Aorta (tissue), 5 donors: ENCODE measurements around the gene PRH1. TPM values are rescaled to one million over a fixed set of nuclear protein-coding genes. Genes with fewer than 3 reads are reported as not detected.

Experiments used
- ATAC-seq: fragments of 200-7000 bp; cut with Tn5 transposase; one replicate; pipeline ENCODE4 v1.9.1; 2022; ENCODE audit warnings: moderate library complexity; ENCODE audit not compliant: low FRiP score
- DNase-seq, 2 donors: peaks; one replicate each; pipeline ENCODE4 v3.0.0-alpha.2; 2020
- H3K27ac ChIP-seq, 2 donors: one replicate each; pipeline ENCODE4 v1.5.1; 2013; ENCODE audit warnings: low read length in 2 of 2, mild to moderate bottlenecking in 2 of 2, moderate library complexity in 2 of 2, control low read depth in 1 of 2, inconsistent platforms in 1 of 2, low read depth in 1 of 2
- H3K27me3 ChIP-seq, 2 donors: one replicate each; pipeline ENCODE4 v1.6.1; 2013; ENCODE audit warnings: control low read depth in 1 of 2, low read length in 1 of 2, mild to moderate bottlenecking in 1 of 2, moderate library complexity in 1 of 2; ENCODE audit not compliant: insufficient read depth in 2 of 2, control insufficient read depth in 1 of 2
- H3K36me3 ChIP-seq, 2 donors: one replicate each; pipeline ENCODE4 v1.6.1; 2013; ENCODE audit warnings: control low read depth in 1 of 2, low read length in 1 of 2, mild to moderate bottlenecking in 1 of 2; ENCODE audit not compliant: insufficient read depth in 2 of 2, control insufficient read depth in 1 of 2
- H3K4me1 ChIP-seq, 2 donors: one replicate each; pipeline ENCODE4 v1.6.1; 2013; ENCODE audit warnings: low read length in 2 of 2, control low read depth in 1 of 2, mild to moderate bottlenecking in 1 of 2, moderate library complexity in 1 of 2; ENCODE audit not compliant: insufficient read depth in 2 of 2, control insufficient read depth in 1 of 2
- H3K4me3 ChIP-seq, 2 donors: one replicate each; pipeline ENCODE4 v1.5.1; 2013; ENCODE audit warnings: low read length in 2 of 2, control low read depth in 1 of 2, mild to moderate bottlenecking in 1 of 2
- H3K9me3 ChIP-seq: one replicate; pipeline ENCODE4 v1.6.1; 2013; ENCODE audit warnings: mild to moderate bottlenecking, low read length; ENCODE audit not compliant: control insufficient read depth
- WGBS, 2 donors: extraction: QIAGEN DNeasy Blood & Tissue Kit; methylation state at CpG; one replicate each; pipeline ENCODE4 v1.1.7; 2013; 5-methylcytosine and 5-hydroxymethylcytosine counted together
- intact Hi-C, 2 donors: fragments of 100-400 bp; cut with DNase I; formaldehyde crosslinking; loops; one replicate each; pipeline versions ENCODE4 v1.14.2 to v1.15.0; 2022
- long read RNA-seq, 2 donors: library from polyadenylated mRNA; unstranded; transcript quantifications; one replicate each; pipeline ENCODE4 v2.0.0, GENCODE V29; 2020 to 2021
- polyA plus RNA-seq, 2 donors: library from polyadenylated mRNA; stranded (reverse); fragments of 200-250 nt; gene quantifications; one replicate each; pipeline ENCODE4 v1.2.3, GENCODE V29; 2013
- total RNA-seq, 2 donors: library from RNA; stranded (reverse); fragmentation: NEBNext Ultra II Directional; extraction: Animal tissue kit (Norgen Biotek cat#: 25700); gene quantifications; one replicate each; pipeline ENCODE4 v1.2.1, GENCODE V29; 2021
- donor health status: healthy with polysubstance abuse.
- donor health status: Bipolar disorder and iron deficiency.
- donor health status: DM: no; HTN: no; CAD: no.
- donor health status: DM: no; HTN: no; CAD: no.
- donor health status: DM: yes; HTN: yes; CAD: no.

The PRH1 gene
- total RNA-seq = 10 to 100 TPM; 18.4 to 33.0 TPM
- under 1 TPM in 1 of 2 donors, not detected in 1; 0.67 TPM for polyA plus RNA-seq
- long read RNA-seq, donor 1 = 0 reads
- long read RNA-seq, donor 2, partial matches to known transcripts = 1 of 4 reads
- long read RNA-seq, donor 2, other reads (novel, unspliced or antisense) = 3 of 4 reads

DNA sequence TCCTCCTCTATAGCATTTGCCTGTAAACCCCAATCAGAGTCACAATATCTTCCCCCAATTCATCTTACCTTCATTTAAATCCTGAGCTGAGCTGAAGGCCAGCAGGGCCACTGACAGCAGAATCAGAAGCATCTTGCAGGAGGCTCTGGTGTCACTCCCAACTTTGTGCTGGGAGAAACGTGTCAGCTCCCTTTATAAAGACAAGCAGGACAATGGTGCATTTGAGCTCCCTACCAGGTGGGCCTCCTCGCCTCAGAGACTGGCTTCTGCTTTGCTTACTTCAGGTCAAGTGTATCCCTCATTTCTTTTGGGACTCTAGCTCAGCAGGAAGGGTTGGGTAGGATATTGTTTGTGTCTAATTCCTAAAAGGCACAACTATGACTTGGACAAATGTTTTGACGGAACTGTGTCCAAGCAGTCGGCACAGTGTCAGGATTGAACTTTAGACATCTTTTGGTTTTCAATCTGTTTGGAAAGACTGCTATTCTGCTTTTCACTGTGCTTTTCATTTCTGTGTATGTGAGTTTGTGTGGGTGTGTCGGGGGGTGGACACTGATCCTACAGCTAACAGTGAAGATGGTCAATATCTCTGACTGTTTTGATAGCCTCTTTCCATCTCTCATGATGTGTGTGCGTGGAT, at the start of gene PRH1:
Gene PRH1, minus strand, starts transcription at position 170 of the 640 bp plus-strand sequence. Its CDS starts 38 bp downstream, at position 132.
- no peak within 1 kb of the TSS for H3K27ac ChIP-seq
- ATAC-seq = no peak

DNA sequence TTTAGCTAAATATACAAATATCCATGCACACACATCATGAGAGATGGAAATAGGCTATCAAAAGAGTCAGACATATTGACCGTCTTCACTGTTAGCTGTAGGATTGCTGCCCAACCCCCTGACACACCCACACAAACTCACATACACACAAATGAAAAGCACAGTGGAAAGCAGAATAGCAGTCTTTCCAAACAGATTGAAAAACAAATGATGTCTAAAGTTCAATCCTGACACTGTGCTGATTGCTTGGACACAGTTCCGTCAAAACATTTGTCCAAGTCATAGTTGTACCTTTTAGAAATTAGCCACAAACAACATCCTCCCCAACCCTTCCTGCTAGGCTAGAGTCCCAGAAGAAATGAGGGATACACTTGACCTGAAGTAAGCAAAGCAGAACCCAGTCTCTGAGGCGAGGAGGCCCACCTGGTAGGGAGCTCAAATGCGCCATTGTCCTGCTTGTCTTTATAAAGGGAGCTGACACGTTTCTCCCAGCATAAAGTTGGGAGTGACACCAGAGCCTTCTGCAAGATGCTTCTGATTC, 44.8 kb upstream of the PRH1 start, which contains the start of gene PRH2:
Gene PRH2, plus strand, starts transcription at position 491 of the 541 bp plus-strand sequence. Its CDS starts 38 bp downstream, at position 529.
- no peak within 1 kb of the TSS for H3K4me3 ChIP-seq
- H3K27ac ChIP-seq = no peak within 1 kb of the TSS
- DNase-seq (no peak), ATAC-seq (no peak)
- intact Hi-C loops = no loop called here
- no peaks in the 10 kb centered on the region for H3K9me3 ChIP-seq
- H3K4me1 ChIP-seq = no peaks in the 10 kb centered on the region
- no peaks in the 10 kb centered on the region for H3K27me3 ChIP-seq
- 93 to 96% methylated on average over 5 of the region's 5 CpGs for WGBS, 2 donors
- no peaks in the 10 kb centered on the region for H3K36me3 ChIP-seq

More for the DNA sequence above, at the start of gene PRH1:
- Histone ChIP-seq H3K4me3 (no peak within 1 kb of the TSS), H3K4me1 (no peaks in the 10 kb centered on the region), H3K36me3 (no peaks in the 10 kb centered on the region), H3K9me3 (no peaks in the 10 kb centered on the region), H3K27me3 (no peaks in the 10 kb centered on the region)
- WGBS, 2 donors = 94% methylated on average over 6 of the region's 6 CpGs
- intact Hi-C loops = no loop called here
- DNase-seq = no peak

DNA sequence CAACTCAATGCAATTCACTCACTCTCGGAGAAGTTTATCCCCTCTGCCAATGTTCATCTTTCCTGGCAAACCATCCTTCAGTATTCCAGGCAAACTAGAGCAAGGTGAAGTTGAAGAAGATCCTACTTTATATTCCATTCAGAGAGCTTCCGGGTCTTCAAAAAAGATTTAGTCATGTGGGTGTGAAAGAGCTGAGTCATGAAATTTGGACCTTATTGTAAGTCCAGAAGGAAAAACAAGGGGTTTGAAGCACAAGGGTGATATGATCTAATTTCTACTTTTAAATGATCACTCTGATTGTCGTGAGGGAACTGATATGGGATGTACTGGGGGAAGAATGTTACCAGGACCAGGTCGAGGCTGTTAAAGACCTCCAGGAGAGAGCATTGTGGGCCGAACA, 42.2 kb upstream of the PRH1 start:
- Histone ChIP-seq H3K4me3 (no peak overlapping the region), H3K4me1 (no peaks in the 10 kb centered on the region), H3K27me3 (no peaks in the 10 kb centered on the region), H3K9me3 (no peaks in the 10 kb centered on the region), H3K36me3 (no peaks in the 10 kb centered on the region), H3K27ac (no peak overlapping the region)
- DNase-seq = no peak
- intact Hi-C loops = no loop called here
- no peak for ATAC-seq
- WGBS, 2 donors = 87 to 95% methylated on average over 5 of the region's 5 CpGs

DNA sequence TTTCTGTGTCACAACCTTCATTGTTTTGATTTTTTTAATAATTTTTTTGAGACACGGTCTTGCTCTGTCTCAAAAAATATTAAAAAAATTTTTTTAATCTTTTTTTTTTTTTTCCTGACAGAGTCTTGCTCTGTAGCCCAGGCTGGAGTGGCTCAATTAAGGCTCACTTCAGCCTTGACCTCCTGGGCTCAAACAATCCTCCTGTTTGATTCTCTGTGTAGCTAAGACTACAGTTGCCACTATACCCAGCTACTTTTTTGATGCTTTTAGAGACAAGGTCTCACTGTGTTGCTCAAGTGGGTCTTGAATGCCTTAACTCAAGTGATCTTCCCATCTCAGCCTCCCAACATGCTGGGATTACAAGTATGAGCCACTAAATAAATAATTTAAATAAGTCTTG, 35.8 kb upstream of the PRH1 start:
- Histone ChIP-seq H3K27me3 (no peaks in the 10 kb centered on the region), H3K36me3 (no peaks in the 10 kb centered on the region), H3K4me3 (no peak overlapping the region), H3K4me1 (no peaks in the 10 kb centered on the region), H3K9me3 (no peaks in the 10 kb centered on the region), H3K27ac (no peak overlapping the region)
- 81 to 86% methylated on average over 1 of the region's 1 CpG for WGBS, 2 donors
- ATAC-seq (no peak), DNase-seq (no peak)
- intact Hi-C loops = no loop called here

DNA sequence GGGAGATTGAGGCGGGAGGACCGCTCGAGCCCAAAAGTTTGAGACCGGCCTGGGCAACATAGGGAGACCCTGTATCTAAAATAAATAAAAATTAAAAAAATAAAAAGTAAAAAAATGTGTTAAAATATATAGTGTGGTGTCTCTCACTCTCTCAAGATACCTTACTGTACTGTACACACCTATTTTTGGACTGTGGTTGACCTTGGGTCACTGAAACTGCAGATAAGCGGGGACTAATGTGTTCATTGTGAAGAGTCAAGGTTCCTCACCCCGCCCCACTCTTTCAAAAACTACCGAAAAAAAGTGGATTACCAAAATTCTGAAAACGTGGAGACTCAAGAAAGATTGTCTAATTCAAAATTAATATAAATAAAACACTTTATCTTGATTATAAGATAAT, 26.3 kb upstream of the PRH1 start:
- Histone ChIP-seq H3K36me3 (no peaks in the 10 kb centered on the region), H3K27me3 (no peaks in the 10 kb centered on the region), H3K4me1 (no peaks in the 10 kb centered on the region), H3K27ac (no peak overlapping the region), H3K4me3 (no peak overlapping the region), H3K9me3 (no peaks in the 10 kb centered on the region)
- DNase-seq (no peak), ATAC-seq (no peak)
- WGBS, 2 donors = 84 to 88% methylated on average over 8 of the region's 8 CpGs
- intact Hi-C loops = no loop called here

DNA sequence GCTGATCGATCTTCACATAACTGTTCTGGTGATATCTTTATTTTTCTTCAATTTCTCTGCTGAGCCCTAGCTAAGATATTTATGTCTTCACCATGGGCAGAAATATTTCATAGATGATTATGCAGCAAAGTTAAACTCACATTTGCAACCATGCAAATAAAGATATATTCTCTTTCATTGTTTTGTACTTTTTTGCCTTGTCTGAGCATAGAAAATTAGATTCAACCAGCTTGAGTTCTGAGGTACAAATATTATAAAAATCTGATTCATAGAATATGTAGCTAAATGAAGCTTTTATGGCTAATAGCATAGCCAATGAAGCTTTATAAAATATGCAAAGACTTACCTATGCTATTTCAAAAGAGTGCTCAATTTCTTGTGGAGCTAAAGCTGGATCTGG, 25.4 kb upstream of the PRH1 start, which contains the start of gene TAS2R13:
Gene TAS2R13, minus strand, starts transcription at position 101 of the 400 bp plus-strand sequence. CDS start 264 bp downstream, outside the sequence.
- Histone ChIP-seq H3K4me3 (no peak within 1 kb of the TSS), H3K36me3 (no peaks in the 10 kb centered on the region), H3K9me3 (no peaks in the 10 kb centered on the region), H3K27me3 (no peaks in the 10 kb centered on the region), H3K4me1 (no peaks in the 10 kb centered on the region), H3K27ac (no peak within 1 kb of the TSS)
- 85 to 87% methylated on average over 1 of the region's 1 CpG for WGBS, 2 donors
- intact Hi-C loops = no loop called here
- no peak for DNase-seq
- ATAC-seq = no peak

DNA sequence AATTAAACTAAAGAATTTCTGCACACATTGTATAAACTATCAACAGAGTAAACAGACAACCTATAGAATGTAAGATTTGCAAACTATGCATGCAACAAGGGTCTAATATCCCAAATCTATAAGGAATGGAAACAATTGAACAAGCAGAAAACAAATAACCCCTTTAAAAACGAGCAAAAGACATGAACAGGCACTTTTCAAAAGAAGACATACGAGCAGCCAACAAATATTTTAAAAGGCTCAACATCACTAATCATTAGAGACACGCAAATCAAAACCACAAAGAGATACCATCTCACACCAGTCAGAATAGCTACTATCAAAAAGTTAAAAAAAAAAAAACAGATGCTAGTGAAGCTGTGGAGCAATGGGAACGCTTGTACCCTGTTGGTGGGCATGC, 20.6 kb upstream of the PRH1 start:
- no peaks in the 10 kb centered on the region for H3K36me3 ChIP-seq
- ATAC-seq = no peak
- H3K27ac ChIP-seq = no peak overlapping the region
- no peak overlapping the region for H3K4me3 ChIP-seq
- no peaks in the 10 kb centered on the region for H3K4me1 ChIP-seq
- intact Hi-C loops = no loop called here
- WGBS, 2 donors = 97 to 98% methylated on average over 4 of the region's 4 CpGs
- no peaks in the 10 kb centered on the region for H3K9me3 ChIP-seq
- H3K27me3 ChIP-seq = no peaks in the 10 kb centered on the region
- no peak for DNase-seq

DNA sequence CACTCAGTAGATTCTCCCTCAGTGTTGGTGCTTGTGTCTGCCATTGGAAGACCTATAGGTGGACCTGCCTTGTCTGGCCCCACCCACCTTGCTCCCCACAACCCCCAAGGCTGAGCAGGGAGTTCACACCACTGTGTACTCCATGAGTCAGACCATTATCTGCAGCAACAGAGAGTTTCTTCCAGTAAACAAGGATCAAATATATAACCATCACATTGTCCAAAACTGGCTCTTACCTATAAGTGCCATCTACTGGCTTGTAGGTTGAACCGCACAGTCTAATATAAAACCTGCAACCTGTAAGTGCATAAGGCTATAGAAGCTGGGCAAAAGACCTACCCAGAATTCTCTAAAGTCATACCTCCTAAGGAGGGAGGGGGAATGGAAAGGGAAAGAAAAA, 17.4 kb upstream of the PRH1 start:
- intact Hi-C loops = no loop called here
- 96 to 100% methylated on average over 1 of the region's 1 CpG for WGBS, 2 donors
- H3K9me3 ChIP-seq = no peaks in the 10 kb centered on the region
- DNase-seq (no peak), ATAC-seq (no peak)
- H3K27me3 ChIP-seq = no peaks in the 10 kb centered on the region
- no peak overlapping the region for H3K4me3 ChIP-seq
- H3K27ac ChIP-seq = no peak overlapping the region
- no peaks in the 10 kb centered on the region for H3K4me1 ChIP-seq
- no peaks in the 10 kb centered on the region for H3K36me3 ChIP-seq

DNA sequence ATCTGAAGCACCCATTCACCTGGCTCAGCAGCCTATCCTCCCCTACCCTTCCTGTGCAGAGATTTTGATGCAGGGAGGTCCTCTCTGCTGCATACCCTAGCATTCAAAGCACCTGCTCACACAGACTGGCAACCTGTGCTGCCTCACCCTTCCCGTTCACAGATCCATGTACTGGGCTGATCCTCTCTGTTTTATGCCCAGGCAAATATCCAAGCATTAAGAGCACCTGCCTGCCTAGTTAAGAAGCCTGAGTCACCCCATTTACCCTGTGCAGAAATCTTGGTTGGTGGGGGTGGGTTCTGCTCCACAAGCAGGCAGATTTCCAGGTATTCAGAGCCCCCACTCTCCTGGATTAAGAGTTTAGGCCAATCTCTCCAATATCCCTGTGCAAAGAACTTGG, 16.9 kb upstream of the PRH1 start:
- DNase-seq = no peak
- intact Hi-C loops = no loop called here
- 96 to 98% methylated on average over 1 of the region's 1 CpG for WGBS, 2 donors

More for the DNA sequence above, 16.9 kb upstream of the PRH1 start:
- Histone ChIP-seq H3K4me3 (no peak overlapping the region), H3K27me3 (no peaks in the 10 kb centered on the region), H3K36me3 (no peaks in the 10 kb centered on the region), H3K27ac (no peak overlapping the region), H3K4me1 (no peaks in the 10 kb centered on the region), H3K9me3 (no peaks in the 10 kb centered on the region)
- no peak for ATAC-seq
